ENCODE measurements around the gene FAM124A. TPM values are rescaled to one million over a fixed set of nuclear protein-coding genes. Genes with fewer than 3 reads are reported as not detected.

The FAM124A gene
- total RNA-seq, 1 donor from 2014 or later: 3.7 TPM

DNA sequence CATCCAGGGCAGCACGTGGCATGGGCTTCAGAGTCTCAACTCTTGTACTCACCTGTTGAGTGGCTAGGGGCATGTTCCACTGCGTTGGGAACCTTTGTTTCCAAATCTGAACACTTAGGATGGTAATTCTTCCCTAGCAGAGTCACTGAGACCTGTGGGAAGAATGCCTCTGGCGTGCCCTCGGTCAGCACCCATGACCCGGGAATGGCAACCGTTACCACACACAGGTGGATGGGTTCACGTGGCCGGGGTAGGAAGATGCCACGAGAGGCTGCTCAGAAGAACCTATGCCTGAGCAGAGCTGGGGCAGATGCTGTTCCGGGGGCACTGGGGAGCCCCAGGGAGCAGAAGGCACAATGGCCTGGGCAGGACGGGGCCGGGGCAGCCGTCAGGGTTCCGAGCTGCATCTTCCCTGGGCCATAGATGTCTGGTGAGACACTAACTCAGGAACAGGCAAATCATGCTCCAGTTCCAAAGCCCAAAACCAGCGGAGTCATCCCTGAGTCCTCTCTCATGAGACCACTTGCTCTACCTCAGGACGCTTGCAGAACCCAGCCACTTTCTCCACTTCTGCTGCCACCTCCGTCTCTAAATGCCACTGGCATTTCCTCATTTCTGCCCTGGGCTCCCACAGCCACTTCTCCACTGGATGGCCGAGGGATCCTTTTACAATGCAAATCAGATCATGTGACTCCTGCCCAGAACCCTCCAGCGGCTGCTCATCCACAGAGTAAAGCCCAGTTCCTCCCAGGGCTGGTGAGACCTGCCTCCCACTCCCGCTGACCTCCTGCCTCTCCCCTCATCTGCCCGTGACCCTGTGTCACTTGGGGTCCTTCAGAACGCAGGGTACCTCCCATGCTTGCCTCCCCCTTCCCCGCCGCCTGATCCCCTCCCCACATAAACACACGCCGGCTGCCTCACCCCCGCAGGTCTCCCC lies 36.7 kb downstream of the FAM124A start:
- no peaks in the 10 kb centered on the region for H3K27me3 Mint-ChIP-seq (ENCODE audit: low read depth)
- H3K9me3 Mint-ChIP-seq: no peaks in the 10 kb centered on the region
- no peaks in the 10 kb centered on the region for H3K36me3 Mint-ChIP-seq (ENCODE audit: low read depth)
- H3K4me3 Mint-ChIP-seq: no peak overlapping the region
- H3K27ac Mint-ChIP-seq (ENCODE audit: unreplicated experiment): peak overlapping the region; percentile 94
- peaks cover 21% of the 10 kb centered on the region for H3K4me1 Mint-ChIP-seq
- TF ChIP-seq, protein P1, sequence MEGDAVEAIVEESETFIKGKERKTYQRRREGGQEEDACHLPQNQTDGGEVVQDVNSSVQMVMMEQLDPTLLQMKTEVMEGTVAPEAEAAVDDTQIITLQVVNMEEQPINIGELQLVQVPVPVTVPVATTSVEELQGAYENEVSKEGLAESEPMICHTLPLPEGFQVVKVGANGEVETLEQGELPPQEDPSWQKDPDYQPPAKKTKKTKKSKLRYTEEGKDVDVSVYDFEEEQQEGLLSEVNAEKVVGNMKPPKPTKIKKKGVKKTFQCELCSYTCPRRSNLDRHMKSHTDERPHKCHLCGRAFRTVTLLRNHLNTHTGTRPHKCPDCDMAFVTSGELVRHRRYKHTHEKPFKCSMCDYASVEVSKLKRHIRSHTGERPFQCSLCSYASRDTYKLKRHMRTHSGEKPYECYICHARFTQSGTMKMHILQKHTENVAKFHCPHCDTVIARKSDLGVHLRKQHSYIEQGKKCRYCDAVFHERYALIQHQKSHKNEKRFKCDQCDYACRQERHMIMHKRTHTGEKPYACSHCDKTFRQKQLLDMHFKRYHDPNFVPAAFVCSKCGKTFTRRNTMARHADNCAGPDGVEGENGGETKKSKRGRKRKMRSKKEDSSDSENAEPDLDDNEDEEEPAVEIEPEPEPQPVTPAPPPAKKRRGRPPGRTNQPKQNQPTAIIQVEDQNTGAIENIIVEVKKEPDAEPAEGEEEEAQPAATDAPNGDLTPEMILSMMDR (conservative IDR thresholded peaks at IDR 0.05): no peak
- peak; percentile 14 for DNase-seq (ENCODE audit: low read depth, low spot score)

- TF ChIP-seq, protein P1 (conservative IDR thresholded peaks at IDR 0.05): no peak
- no peaks in the 10 kb centered on the region for H3K9me3 Mint-ChIP-seq
- H3K36me3 Mint-ChIP-seq (ENCODE audit: low read depth): no peaks in the 10 kb centered on the region
- DNase-seq (ENCODE audit: low read depth, low spot score): no peak
- H3K27me3 Mint-ChIP-seq (ENCODE audit: low read depth): no peaks in the 10 kb centered on the region
- no peak overlapping the region for H3K4me3 Mint-ChIP-seq
- H3K4me1 Mint-ChIP-seq: peaks cover 21% of the 10 kb centered on the region
- H3K27ac Mint-ChIP-seq (ENCODE audit: unreplicated experiment): no peak overlapping the region
These were observed 38.0 kb downstream of the FAM124A start for GRCh38 chr13:51260154-51260553.

DNA sequence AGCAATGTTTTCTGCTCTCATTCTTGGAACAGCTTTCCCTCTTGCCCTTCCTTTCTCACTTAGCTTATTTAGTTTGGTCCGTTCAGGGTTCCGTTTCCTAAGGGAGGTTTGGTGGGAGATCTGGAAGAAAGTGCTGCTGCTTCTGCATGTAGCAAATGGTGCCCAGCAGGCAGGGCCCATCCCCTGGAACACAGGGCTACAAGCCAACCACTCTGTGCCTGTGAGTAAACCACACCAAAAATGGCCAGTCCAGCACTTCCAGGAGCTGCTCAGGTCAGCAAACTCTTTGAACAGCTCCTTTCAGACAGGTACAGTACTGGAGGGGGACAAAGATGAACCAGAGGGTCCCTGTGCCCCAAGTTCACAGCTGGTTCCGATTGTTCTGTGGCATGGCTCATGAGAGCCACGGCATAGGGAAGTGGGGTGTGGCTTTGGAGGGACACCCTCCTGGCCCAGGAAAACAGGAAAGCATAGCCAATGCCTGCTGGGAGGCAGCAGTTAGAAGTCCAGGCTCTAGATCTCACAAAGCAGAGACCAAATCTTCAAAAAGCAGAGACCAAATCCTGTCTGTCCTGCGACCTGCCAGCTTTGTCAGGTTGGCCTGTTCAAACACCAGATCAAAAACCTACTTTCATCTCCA lies 39.5 kb downstream of the FAM124A start:
- no peak overlapping the region for H3K4me3 Mint-ChIP-seq
- DNase-seq (ENCODE audit: low read depth, low spot score): no peak
- no peak overlapping the region for H3K27ac Mint-ChIP-seq (ENCODE audit: unreplicated experiment)
- no peaks in the 10 kb centered on the region for H3K27me3 Mint-ChIP-seq (ENCODE audit: low read depth)
- TF ChIP-seq, protein P1 (conservative IDR thresholded peaks at IDR 0.05): no peak
- H3K4me1 Mint-ChIP-seq: peaks cover 21% of the 10 kb centered on the region
- H3K36me3 Mint-ChIP-seq (ENCODE audit: low read depth): no peaks in the 10 kb centered on the region
- H3K9me3 Mint-ChIP-seq: no peaks in the 10 kb centered on the region

DNA sequence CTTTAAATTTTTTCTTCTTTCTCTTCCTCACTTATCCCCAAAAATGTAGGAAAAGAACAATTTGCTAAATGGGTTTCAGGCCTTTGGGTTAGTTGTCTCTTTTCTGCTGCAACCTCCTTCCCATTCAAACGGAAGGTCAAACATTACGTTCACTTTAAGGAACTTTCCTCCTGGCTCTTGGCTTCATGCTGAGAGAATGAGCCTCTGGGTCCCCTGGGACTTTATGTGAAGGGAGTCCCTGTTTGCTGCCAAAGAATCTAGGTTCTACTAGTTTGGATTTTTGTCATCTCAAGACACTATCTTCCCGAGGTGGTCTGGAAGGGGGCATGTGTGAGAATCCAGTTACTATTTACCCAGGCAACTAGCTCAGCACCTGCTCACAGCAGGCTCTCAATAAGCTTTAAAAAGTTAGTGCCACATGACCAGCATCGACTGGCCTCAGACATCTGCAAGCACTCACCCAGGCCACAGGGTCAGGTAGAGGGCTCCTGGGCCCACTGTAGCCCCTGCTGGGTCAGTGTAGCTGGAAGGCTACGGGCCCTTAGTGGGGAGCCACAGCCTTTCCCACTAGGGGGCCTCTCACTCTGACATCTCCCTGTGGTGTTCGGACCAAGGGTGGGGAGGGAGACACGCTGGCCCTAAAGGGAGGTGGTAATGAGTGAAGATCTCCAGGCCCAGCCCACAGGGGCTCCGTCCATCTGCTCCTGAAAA lies 40.5 kb downstream of the FAM124A start:
- Mint-ChIP-seq H3K36me3 (ENCODE audit: low read depth) (no peaks in the 10 kb centered on the region), H3K27me3 (ENCODE audit: low read depth) (no peaks in the 10 kb centered on the region), H3K27ac (ENCODE audit: unreplicated experiment) (peak overlapping the region; percentile 57), H3K4me3 (no peak overlapping the region), H3K9me3 (no peaks in the 10 kb centered on the region), H3K4me1 (peaks cover 21% of the 10 kb centered on the region)
- no peak for DNase-seq (ENCODE audit: low read depth, low spot score)
- TF ChIP-seq, protein P1 (conservative IDR thresholded peaks at IDR 0.05): no peak

DNA sequence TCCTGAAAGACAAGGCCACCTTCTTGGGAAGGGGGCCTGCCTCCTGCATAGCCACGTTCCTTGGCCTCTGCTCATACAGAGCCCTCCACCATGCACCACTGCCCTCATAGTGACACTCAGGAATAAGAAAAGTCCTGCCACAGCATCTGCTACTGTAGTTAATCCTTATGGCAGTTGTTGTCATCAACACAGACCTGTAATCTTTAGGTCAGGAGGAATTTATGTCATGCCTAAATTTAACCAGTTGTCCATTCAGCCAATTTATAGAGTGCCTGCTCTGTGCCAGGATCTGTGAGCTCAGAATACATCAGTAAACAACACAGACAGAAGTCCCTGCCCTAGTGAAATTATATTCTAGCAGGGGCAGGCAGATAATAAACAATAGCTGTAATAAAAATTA lies 44.4 kb downstream of the FAM124A start:
- H3K4me3 Mint-ChIP-seq: no peak overlapping the region
- TF ChIP-seq, protein P1 (conservative IDR thresholded peaks at IDR 0.05): no peak
- DNase-seq (ENCODE audit: low read depth, low spot score): no peak
- H3K36me3 Mint-ChIP-seq (ENCODE audit: low read depth): no peaks in the 10 kb centered on the region
- peaks cover 13% of the 10 kb centered on the region for H3K4me1 Mint-ChIP-seq
- H3K27ac Mint-ChIP-seq (ENCODE audit: unreplicated experiment): no peak overlapping the region
- no peaks in the 10 kb centered on the region for H3K27me3 Mint-ChIP-seq (ENCODE audit: low read depth)
- no peaks in the 10 kb centered on the region for H3K9me3 Mint-ChIP-seq
